ENCODE results near the gene WWP2. TPM values are rescaled to one million over a fixed set of nuclear protein-coding genes. Genes with fewer than 3 reads are reported as not detected.

Gene WWP2
- total and polyA plus RNA-seq, 11 donors = 8.4 to 33.2 (median 23.5) TPM

- ATAC-seq (peak; percentile 47 to 77 (median 68)), DNase-seq (peak; percentile 68 to 83 (median 73))
- WGBS, 4 donors = 40 to 58% (median 49%) methylated on average over 12 to 17 of the region's 17 CpGs
- H3K4me1 ChIP-seq = peaks cover 5 to 67% (median 38%) of the 10 kb centered on the region in 12 donors
- peak overlapping the region; percentile 26 to 92 (median 62) for H3K27ac ChIP-seq
- TF ChIP-seq CTCF (IDR thresholded peaks at IDR 0.05) (no peak), POLR2A (IDR thresholded peaks at IDR 0.05) (no peak)
- H3K4me3 ChIP-seq = peak overlapping the region in 10 of 12 donors; percentile 9 to 61 (median 47)
- H3K27me3 ChIP-seq = no peaks in the 10 kb centered on the region
- intact Hi-C loops (cut with DNase I) = loop anchor here in 3 of 10 donors (5.0 to 10.0 kb wide), 3 partner anchors 62 to 130 kb away; no protein-coding TSS in a partner anchor
- peaks cover 0 to 62% (median 29%) of the 10 kb centered on the region in 9 donors for H3K36me3 ChIP-seq
- no peaks in the 10 kb centered on the region for H3K9me3 ChIP-seq
Observed at GRCh38 chr16:69927056-69927757, 165.1 kb downstream of the WWP2 start.

GRCh38 chr16:69928856-69929400 is 166.8 kb downstream of the WWP2 start:
- peaks cover 0 to 79% (median 46%) of the 10 kb centered on the region in 9 donors for H3K36me3 ChIP-seq
- no peaks in the 10 kb centered on the region for H3K9me3 ChIP-seq
- H3K4me1 ChIP-seq = peaks cover 5 to 59% (median 36%) of the 10 kb centered on the region in 12 donors
- no peak for DNase-seq
- intact Hi-C loops (cut with DNase I) = loop anchor here in 3 of 10 donors (1.0 to 10.0 kb wide), 4 partner anchors 64 to 135 kb away; no protein-coding TSS in a partner anchor
- no peak for ATAC-seq
- WGBS, 4 donors = 81 to 93% (median 90%) methylated on average over 9 to 10 of the region's 10 CpGs
- H3K27me3 ChIP-seq = no peaks in the 10 kb centered on the region
- peak overlapping the region in 1 of 12 donors; percentile 91 for H3K27ac ChIP-seq
- no peak for TF ChIP-seq POLR2A (IDR thresholded peaks at IDR 0.05)
- TF ChIP-seq CTCF (IDR thresholded peaks at IDR 0.05) = no peak
- H3K4me3 ChIP-seq = no peak overlapping the region

- H3K36me3 ChIP-seq = peaks cover 0 to 85% (median 52%) of the 10 kb centered on the region in 9 donors
- TF ChIP-seq CTCF (IDR thresholded peaks at IDR 0.05) = no peak
- TF ChIP-seq POLR2A (IDR thresholded peaks at IDR 0.05) = no peak
- no peak overlapping the region for H3K4me3 ChIP-seq
- no peak for ATAC-seq
- no peaks in the 10 kb centered on the region for H3K27me3 ChIP-seq
- no peak for DNase-seq
- H3K9me3 ChIP-seq = no peaks in the 10 kb centered on the region
- 83 to 97% (median 88%) methylated on average over 2 to 9 of the region's 9 CpGs for whole genome bisulfite sequencing, 4 donors
- H3K27ac ChIP-seq = peak overlapping the region in 1 of 12 donors; percentile 6
- intact Hi-C loops (cut with DNase I) = loop anchor here in 3 of 10 donors (5.0 to 10.0 kb wide), 3 partner anchors 65 to 132 kb away; no protein-coding TSS in a partner anchor
- H3K4me1 ChIP-seq = peaks cover 5 to 54% (median 32%) of the 10 kb centered on the region in 12 donors
Observed at GRCh38 chr16:69929480-69929879, 167.3 kb downstream of the WWP2 start.
